Endodermal cell (in vitro differentiated cells): ENCODE measurements around the gene OR13J1. TPM values are rescaled to one million over a fixed set of nuclear protein-coding genes. Genes with fewer than 3 reads are reported as not detected.

Experiments
- DNase-seq: peaks from one replicate; pipeline ENCODE4 v3.0.0-alpha.2; 2017
- H3K27ac ChIP-seq: 2 replicates; pipeline ENCODE4 v1.5.1; 2013; ENCODE audit warnings: mild to moderate bottlenecking, low read depth, low read length, moderate library complexity
- H3K27me3 ChIP-seq: 2 replicates; pipeline ENCODE4 v1.6.1; 2013; ENCODE audit warnings: mild to moderate bottlenecking, low read length, moderate library complexity; ENCODE audit not compliant: insufficient read depth, control insufficient read depth, poor library complexity, severe bottlenecking
- H3K36me3 ChIP-seq: 2 replicates; pipeline ENCODE4 v1.7.0; 2013; ENCODE audit warnings: mild to moderate bottlenecking, low read length, moderate library complexity; ENCODE audit not compliant: control insufficient read depth, insufficient read depth
- H3K4me1 ChIP-seq: one replicate; pipeline ENCODE4 v1.7.0; 2013; ENCODE audit warnings: low read length; ENCODE audit not compliant: control insufficient read depth, insufficient read depth
- H3K4me3 ChIP-seq: 2 replicates; pipeline ENCODE4 v1.5.1; 2013; ENCODE audit warnings: mild to moderate bottlenecking, low read length, moderate library complexity
- H3K9ac ChIP-seq: 2 replicates; pipeline ENCODE4 v1.6.1; 2013; ENCODE audit warnings: mild to moderate bottlenecking, low read length, moderate library complexity; ENCODE audit not compliant: poor library complexity, severe bottlenecking; ENCODE audit errors: extremely low read depth
- H3K9me3 ChIP-seq: 2 replicates; pipeline ENCODE4 v1.6.1; 2013; ENCODE audit warnings: mild to moderate bottlenecking, low read length, moderate library complexity; ENCODE audit not compliant: control insufficient read depth
- H3K27ac Mint-ChIP-seq: 2 replicates; pipeline ENCODE4 v1.8.0; 2020; ENCODE audit warnings: mixed read lengths
- H3K27me3 Mint-ChIP-seq: 2 replicates; pipeline ENCODE4 v1.8.0; 2021; ENCODE audit warnings: mild to moderate bottlenecking, mixed read lengths; ENCODE audit not compliant: insufficient read depth
- H3K36me3 Mint-ChIP-seq: 2 replicates; pipeline ENCODE4 v1.8.0; 2020; ENCODE audit warnings: low read depth, mixed read lengths
- H3K4me1 Mint-ChIP-seq: 2 replicates; pipeline ENCODE4 v1.8.0; 2020; ENCODE audit warnings: mixed read lengths
- H3K4me3 Mint-ChIP-seq: 2 replicates; pipeline ENCODE4 v1.8.0; 2020; ENCODE audit warnings: mild to moderate bottlenecking, moderate library complexity, mixed read lengths
- H3K9me3 Mint-ChIP-seq: 2 replicates; pipeline ENCODE4 v1.8.0; 2020; ENCODE audit warnings: mild to moderate bottlenecking, mixed read lengths
- WGBS, 2 experiments: methylation state at CpG; one replicate each; pipeline versions ENCODE4 v1.1.5 to v1.1.7; 2013; ENCODE audit warnings: missing lambda C conversion rate in 2 of 2, mixed read lengths in 1 of 2; ENCODE audit not compliant: insufficient coverage in 1 of 2, insufficient read length in 1 of 2; 5-methylcytosine and 5-hydroxymethylcytosine counted together
- total RNA-seq, 2 donors: library from RNA; stranded (reverse); fragmentation: NEBNext Ultra II Directional in 1 of 2; extraction: Animal tissue kit (Norgen Biotek cat#: 25700) in 1 of 2; gene quantifications; 2 replicates in 1 of 2; 3 replicates in 1 of 2; pipeline ENCODE4 v1.2.1, GENCODE V29; 2021
- TF ChIP-seq, protein P1 (sequence below): fragments of 200-600 bp; sonication (generic); conservative IDR thresholded peaks from 2 replicates; pipeline ENCODE4 v1.5.0; 2021; ENCODE audit warnings: antibody characterized with exemption, mild to moderate bottlenecking

OR13J1 gene
- total RNA-seq, 2 donors from 2014 or later, result not detected

DNA sequence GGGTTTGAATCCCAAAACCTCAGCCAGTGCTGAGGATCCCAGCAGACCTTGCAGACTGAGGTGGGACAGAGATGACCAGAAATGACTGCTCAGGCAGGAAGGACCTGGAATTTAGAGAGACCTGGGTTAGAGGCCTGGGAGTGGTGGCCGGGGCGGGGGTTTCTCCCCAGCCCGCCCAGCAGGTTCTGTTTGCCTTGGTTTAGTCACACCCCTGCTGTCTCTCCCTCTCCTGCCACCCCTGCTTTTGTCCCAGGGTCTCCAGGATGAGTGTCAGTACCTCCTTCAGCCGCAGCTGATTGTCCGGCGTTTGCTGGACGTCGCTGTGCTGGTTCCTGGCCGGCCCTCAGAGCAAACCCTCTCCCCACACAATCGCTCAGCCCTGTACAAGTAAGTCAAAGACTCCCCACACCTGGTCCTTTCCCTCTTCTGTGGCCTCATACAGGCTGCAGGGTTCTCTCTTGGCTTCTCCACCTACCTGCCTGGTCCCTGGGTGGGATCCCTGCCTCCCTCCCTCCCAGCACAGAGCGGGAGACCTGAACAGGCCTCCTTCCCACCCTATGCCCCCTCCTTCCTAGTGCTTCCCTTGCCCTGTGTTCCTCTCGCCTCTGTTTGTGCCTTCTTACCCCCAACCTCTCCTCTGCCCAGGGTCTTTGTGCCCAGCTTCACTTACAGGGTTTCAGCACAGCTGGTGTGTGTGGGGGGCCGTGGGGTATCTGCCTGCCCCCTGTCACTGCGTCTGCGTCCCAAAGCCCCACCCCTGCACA, 29.1 kb downstream of the OR13J1 start:
- Histone ChIP-seq H3K27ac (no peak overlapping the region), H3K4me3 (no peak overlapping the region), H3K27me3 (peaks cover 11% of the 10 kb centered on the region), H3K9ac (no peak overlapping the region), H3K9me3 (no peaks in the 10 kb centered on the region), H3K4me1 (no peaks in the 10 kb centered on the region), H3K36me3 (no peaks in the 10 kb centered on the region)
- 91 to 93% methylated on average over 9 to 15 of the region's 15 CpGs for WGBS, 2 experiments
- peak; percentile 55 for DNase-seq
- no peak overlapping the region for H3K27ac Mint-ChIP-seq
- TF ChIP-seq, protein P1, sequence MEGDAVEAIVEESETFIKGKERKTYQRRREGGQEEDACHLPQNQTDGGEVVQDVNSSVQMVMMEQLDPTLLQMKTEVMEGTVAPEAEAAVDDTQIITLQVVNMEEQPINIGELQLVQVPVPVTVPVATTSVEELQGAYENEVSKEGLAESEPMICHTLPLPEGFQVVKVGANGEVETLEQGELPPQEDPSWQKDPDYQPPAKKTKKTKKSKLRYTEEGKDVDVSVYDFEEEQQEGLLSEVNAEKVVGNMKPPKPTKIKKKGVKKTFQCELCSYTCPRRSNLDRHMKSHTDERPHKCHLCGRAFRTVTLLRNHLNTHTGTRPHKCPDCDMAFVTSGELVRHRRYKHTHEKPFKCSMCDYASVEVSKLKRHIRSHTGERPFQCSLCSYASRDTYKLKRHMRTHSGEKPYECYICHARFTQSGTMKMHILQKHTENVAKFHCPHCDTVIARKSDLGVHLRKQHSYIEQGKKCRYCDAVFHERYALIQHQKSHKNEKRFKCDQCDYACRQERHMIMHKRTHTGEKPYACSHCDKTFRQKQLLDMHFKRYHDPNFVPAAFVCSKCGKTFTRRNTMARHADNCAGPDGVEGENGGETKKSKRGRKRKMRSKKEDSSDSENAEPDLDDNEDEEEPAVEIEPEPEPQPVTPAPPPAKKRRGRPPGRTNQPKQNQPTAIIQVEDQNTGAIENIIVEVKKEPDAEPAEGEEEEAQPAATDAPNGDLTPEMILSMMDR, result no peak
- H3K27me3 Mint-ChIP-seq, result peaks cover 27% of the 10 kb centered on the region
- H3K36me3 Mint-ChIP-seq, result no peaks in the 10 kb centered on the region
- H3K4me1 Mint-ChIP-seq, result peaks cover 21% of the 10 kb centered on the region
- H3K4me3 Mint-ChIP-seq, result no peak overlapping the region
- no peaks in the 10 kb centered on the region for H3K9me3 Mint-ChIP-seq

DNA sequence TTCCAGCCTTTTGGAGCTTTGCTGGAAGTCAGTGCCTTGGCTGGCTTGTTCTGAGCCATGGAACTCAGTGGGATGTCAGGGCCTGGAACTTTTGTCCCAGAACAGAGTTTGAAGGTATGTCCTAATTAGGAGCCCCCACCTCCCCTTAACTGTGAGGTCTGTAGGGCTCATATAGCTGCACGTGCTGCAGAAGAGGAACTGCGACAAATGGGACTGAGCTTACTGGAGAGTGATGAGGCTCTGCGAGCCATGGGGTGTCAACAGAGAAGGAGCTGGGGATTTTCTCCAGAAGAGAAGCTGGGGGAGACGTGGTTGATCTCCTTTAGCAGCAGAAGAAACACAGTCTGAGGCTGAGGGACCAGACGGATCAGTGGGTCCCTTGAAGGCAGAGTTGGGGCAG, 30.3 kb downstream of the OR13J1 start:
- H3K36me3 ChIP-seq, result no peaks in the 10 kb centered on the region
- H3K9me3 ChIP-seq, result no peaks in the 10 kb centered on the region
- H3K4me3 Mint-ChIP-seq, result no peak overlapping the region
- no peak for DNase-seq
- no peaks in the 10 kb centered on the region for H3K36me3 Mint-ChIP-seq
- H3K4me3 ChIP-seq, result no peak overlapping the region
- H3K9ac ChIP-seq, result no peak overlapping the region
- H3K27me3 ChIP-seq, result no peaks in the 10 kb centered on the region
- H3K27me3 Mint-ChIP-seq, result peaks cover 19% of the 10 kb centered on the region
- TF ChIP-seq, protein P1, result no peak
- no peak overlapping the region for H3K27ac Mint-ChIP-seq
- H3K4me1 ChIP-seq, result no peaks in the 10 kb centered on the region
- H3K4me1 Mint-ChIP-seq, result peaks cover 13% of the 10 kb centered on the region
- WGBS, 2 experiments, result 91 to 94% methylated on average over 5 of the region's 5 CpGs
- no peak overlapping the region for H3K27ac ChIP-seq
- H3K9me3 Mint-ChIP-seq, result no peaks in the 10 kb centered on the region

DNA sequence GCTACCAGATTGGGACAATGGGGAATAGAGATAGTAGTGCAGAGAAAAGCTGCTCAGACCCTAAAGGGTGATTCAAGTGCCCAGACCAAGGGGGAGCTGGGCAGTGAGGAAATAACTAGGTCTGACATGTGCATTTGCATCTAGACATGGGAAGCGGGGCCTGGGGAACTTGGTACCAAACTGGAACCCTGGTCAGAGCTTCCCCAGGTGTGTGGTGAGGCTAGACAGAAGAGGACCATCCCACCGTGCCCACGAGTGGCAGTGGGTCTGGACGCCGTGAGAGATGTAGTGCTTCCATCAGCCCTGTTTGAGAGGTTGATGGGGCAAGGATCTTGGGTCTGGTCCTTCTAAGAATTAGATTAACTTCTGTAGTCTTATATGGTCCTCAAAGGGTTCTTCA, 33.6 kb downstream of the OR13J1 start:
- Histone ChIP-seq H3K27ac (no peak overlapping the region), H3K36me3 (no peaks in the 10 kb centered on the region), H3K9me3 (no peaks in the 10 kb centered on the region), H3K9ac (no peak overlapping the region), H3K27me3 (no peaks in the 10 kb centered on the region), H3K4me1 (no peaks in the 10 kb centered on the region), H3K4me3 (no peak overlapping the region)
- TF ChIP-seq, protein P1, result no peak
- Mint-ChIP-seq H3K4me1 (peaks cover 13% of the 10 kb centered on the region), H3K36me3 (no peaks in the 10 kb centered on the region), H3K27me3 (peaks cover 19% of the 10 kb centered on the region), H3K9me3 (no peaks in the 10 kb centered on the region), H3K4me3 (no peak overlapping the region), H3K27ac (no peak overlapping the region)
- no peak for DNase-seq
- WGBS, 2 experiments, result 97 to 100% methylated on average over 1 to 5 of the region's 5 CpGs
